ENCODE results near the gene ALDH16A1.

- TF ChIP-seq CTCF (conservative IDR thresholded peaks at IDR 0.05; ENCODE audit: low read depth, low read length) (no peak), MXI1 (IDR thresholded peaks at IDR 0.05; ENCODE audit: borderline replicate concordance, low read depth, low read length) (no peak), POLR2A (IDR thresholded peaks at IDR 0.05; ENCODE audit: low read depth, low read length) (no peak), USF2 (IDR thresholded peaks at IDR 0.05; ENCODE audit: low read depth, low read length) (no peak), BHLHE40 (IDR thresholded peaks at IDR 0.05; ENCODE audit: low read depth, low read length) (no peak), RAD21 (IDR thresholded peaks at IDR 0.05; ENCODE audit: low read length) (no peak), CHD1 (IDR thresholded peaks at IDR 0.05; ENCODE audit: low read depth, low read length) (no peak), CEBPB (IDR thresholded peaks at IDR 0.05; ENCODE audit: low read depth, low read length) (no peak), MAFK (IDR thresholded peaks at IDR 0.05; ENCODE audit: low read depth, low read length) (no peak), RCOR1 (IDR thresholded peaks at IDR 0.05; ENCODE audit: insufficient replicate concordance, low read length) (no peak)
These were observed 5.5 kb downstream of the ALDH16A1 start for GRCh38 chr19:49458567-49458903.

Measured in IMR-90 (cell line).